NK-92 (cell line): ENCODE measurements around the gene ARL6IP4.
"Not testable (repeated sequence)": the region's sequence is repeated elsewhere in the genome, so short reads cannot be mapped to it uniquely, and the experiment has no call there.

Source experiments
- DNase-seq: peaks from one replicate; lab custom pipeline; 2025; ENCODE audit not compliant: unreplicated experiment; lab: John Stamatoyannopoulos, UW

Gene ARL6IP4

GRCh38 chr12:122980183-122981035, at the start of gene ARL6IP4:
ARL6IP4 (plus strand) TSS chr12:122980681; CDS start chr12:122981140, 459 bp downstream.
- no peak for DNase-seq

GRCh38 chr12:122932207-122932606, 48.3 kb upstream of the ARL6IP4 start:
- DNase-seq: no peak

GRCh38 chr12:122934722-122935121, 45.8 kb upstream of the ARL6IP4 start:
- DNase-seq: no peak

- no peak for DNase-seq
Observed at GRCh38 chr12:122935318-122935717, 45.2 kb upstream of the ARL6IP4 start.

- no peak for DNase-seq
Observed at GRCh38 chr12:122937622-122938091, 42.8 kb upstream of the ARL6IP4 start.

- DNase-seq: no peak
Observed at GRCh38 chr12:122939125-122939524, 41.4 kb upstream of the ARL6IP4 start.

- DNase-seq: not testable (repeated sequence)
Observed at GRCh38 chr12:122941351-122941750, 39.1 kb upstream of the ARL6IP4 start.

GRCh38 chr12:122942637-122943036, 37.8 kb upstream of the ARL6IP4 start:
- DNase-seq: peak; percentile 6

- DNase-seq: no peak
Observed at GRCh38 chr12:122943196-122943595, 37.3 kb upstream of the ARL6IP4 start.

- DNase-seq: no peak
Observed at GRCh38 chr12:122944605-122945592, 35.6 kb upstream of the ARL6IP4 start.

GRCh38 chr12:122946690-122947341, 33.7 kb upstream of the ARL6IP4 start:
- peak; percentile 9 for DNase-seq

GRCh38 chr12:122947352-122947792, 33.1 kb upstream of the ARL6IP4 start:
- DNase-seq: no peak

- DNase-seq: no peak
Observed at GRCh38 chr12:122948605-122949004, 31.9 kb upstream of the ARL6IP4 start.

GRCh38 chr12:122949405-122949804, 31.1 kb upstream of the ARL6IP4 start:
- DNase-seq: no peak

- no peak for DNase-seq
Observed at GRCh38 chr12:122949816-122950675, 30.4 kb upstream of the ARL6IP4 start.

- no peak for DNase-seq
Observed at GRCh38 chr12:122951406-122951805, 29.1 kb upstream of the ARL6IP4 start.

- no peak for DNase-seq
Observed at GRCh38 chr12:122951979-122952892, 28.2 kb upstream of the ARL6IP4 start.

- DNase-seq: no peak
Observed at GRCh38 chr12:122955156-122955555, 25.3 kb upstream of the ARL6IP4 start.

- DNase-seq: no peak
Observed at GRCh38 chr12:122956035-122956434, 24.4 kb upstream of the ARL6IP4 start.
